Forelimb muscle (tissue), 1 donor: ENCODE measurements around the gene CLMP. TPM values are rescaled to one million over a fixed set of nuclear protein-coding genes. Genes with fewer than 3 reads are reported as not detected.

Experiments
- polyA plus RNA-seq: library from polyadenylated mRNA; unstranded; fragments of 120-200 nt; gene quantifications from one replicate; pipeline ENCODE4 v1.2.1, GENCODE V29; 2013; ENCODE audit not compliant: insufficient read length

CLMP gene
- polyA plus RNA-seq, 1 donor, result 12.0 TPM

Other genes with a start within 250 kb of the CLMP start
- not detected for gene BSX, start 213.4 kb downstream of the CLMP start, polyA plus RNA-seq
- 1,976 TPM for gene HSPA8, start 133.1 kb downstream of the CLMP start, polyA plus RNA-seq
- gene GRAMD1B, start 235.0 kb upstream of the CLMP start, polyA plus RNA-seq, result 9.5 TPM